HG02938 (cell line): Measurements from ENCODE around the gene STX19.
"Not testable (repeated sequence)": the region's sequence is repeated elsewhere in the genome, so short reads cannot be mapped to it uniquely, and the experiment has no call there.

Source experiments
- ATAC-seq: cut with Tn5 transposase; IDR thresholded peaks from one replicate; pipeline ENCODE4 v1.9.1; 2021; ENCODE audit warnings: mild to moderate bottlenecking, moderate library complexity; ENCODE audit not compliant: unreplicated experiment

Gene STX19

GRCh38 chr3:94028093-94028837, at the start of gene STX19:
TSS of gene STX19 (minus strand) at chr3:94028597. CDS start at chr3:94015269, 13,328 bp downstream.
- ATAC-seq: no peak

- ATAC-seq: no peak
Measured at GRCh38 chr3:94076055-94076454, 47.7 kb upstream of the STX19 start.

- ATAC-seq: peak; percentile 89
Measured at GRCh38 chr3:94071713-94072284, 43.4 kb upstream of the STX19 start.

- ATAC-seq: peak; percentile 41
Measured at GRCh38 chr3:94070341-94070911, 42.0 kb upstream of the STX19 start.

- ATAC-seq: no peak
Measured at GRCh38 chr3:94069194-94069813, 40.9 kb upstream of the STX19 start.

GRCh38 chr3:94066506-94067500, 38.4 kb upstream of the STX19 start:
- no peak for ATAC-seq

- no peak for ATAC-seq
Measured at GRCh38 chr3:94065819-94066480, 37.6 kb upstream of the STX19 start.

- ATAC-seq: no peak
Measured at GRCh38 chr3:94065122-94065521, 36.7 kb upstream of the STX19 start.

GRCh38 chr3:94064243-94064860, 36.0 kb upstream of the STX19 start:
- no peak for ATAC-seq

GRCh38 chr3:94063496-94064119, 35.2 kb upstream of the STX19 start:
- no peak for ATAC-seq

- peak; percentile 91 for ATAC-seq
Measured at GRCh38 chr3:94062513-94063404, 34.4 kb upstream of the STX19 start, which contains the start of the genes DHFR2 and NSUN3. TSS of gene DHFR2 (minus strand) at chr3:94062916. CDS start at chr3:94061511, 1,405 bp downstream. TSS of gene NSUN3 (plus strand) at chr3:94063061. CDS start at chr3:94063127, 66 bp downstream.

GRCh38 chr3:94061297-94061696, 32.9 kb upstream of the STX19 start:
- ATAC-seq: no peak

GRCh38 chr3:94050546-94050945, 22.1 kb upstream of the STX19 start:
- ATAC-seq: no peak

GRCh38 chr3:94049267-94049666, 20.9 kb upstream of the STX19 start:
- no peak for ATAC-seq

- ATAC-seq: no peak
Measured at GRCh38 chr3:94046533-94046932, 18.1 kb upstream of the STX19 start.

- ATAC-seq: not testable (repeated sequence)
Measured at GRCh38 chr3:94044100-94044936, 15.9 kb upstream of the STX19 start.

- ATAC-seq: no peak
Measured at GRCh38 chr3:94043285-94043684, 14.9 kb upstream of the STX19 start.
